LNCaP clone FGC (cell line): Measurements from ENCODE around the gene NKX1-1.

Source experiments
- DNase-seq: peaks from one replicate; pipeline ENCODE4 v3.0.0-alpha.2; 2011; ENCODE audit warnings: low read depth
- H3K4me3 ChIP-seq: 2 replicates; pipeline ENCODE4 v1.5.1; 2011; ENCODE audit warnings: mild to moderate bottlenecking, low read depth, low read length, control low read depth
- CTCF ChIP-seq: IDR thresholded peaks from 2 replicates; pipeline ENCODE4 v1.5.1; 2012; ENCODE audit warnings: mild to moderate bottlenecking; ENCODE audit not compliant: control insufficient read depth, insufficient read depth; ENCODE audit errors: extremely low read depth

Gene NKX1-1

GRCh38 chr4:1427010-1427409 is 20.8 kb upstream of the NKX1-1 start:
- H3K4me3 ChIP-seq, result no peak overlapping the region
- DNase-seq, result no peak
- no peak for TF ChIP-seq CTCF

GRCh38 chr4:1421657-1422056 is 15.4 kb upstream of the NKX1-1 start:
- no peak for DNase-seq
- no peak overlapping the region for H3K4me3 ChIP-seq
- TF ChIP-seq CTCF, result no peak

- no peak overlapping the region for H3K4me3 ChIP-seq
- no peak for DNase-seq
Observed at GRCh38 chr4:1419708-1420107, 13.5 kb upstream of the NKX1-1 start.

GRCh38 chr4:1418494-1419285 is 12.4 kb upstream of the NKX1-1 start:
- TF ChIP-seq CTCF, result no peak
- no peak overlapping the region for H3K4me3 ChIP-seq
- no peak for DNase-seq

More at GRCh38 chr4:1419708-1420107, 13.5 kb upstream of the NKX1-1 start:
- no peak for TF ChIP-seq CTCF

- no peak for DNase-seq
- H3K4me3 ChIP-seq, result no peak overlapping the region
- TF ChIP-seq CTCF, result no peak
Observed at GRCh38 chr4:1417522-1418390, 11.5 kb upstream of the NKX1-1 start.

- DNase-seq, result no peak
- TF ChIP-seq CTCF, result no peak
- H3K4me3 ChIP-seq, result no peak overlapping the region
Observed at GRCh38 chr4:1416948-1417260, 10.7 kb upstream of the NKX1-1 start.
